GM12864 (cell line): ENCODE data around the gene FAM180B.
A peak's percentile ranks its signal among the peaks of the same experiment; 100 is the strongest.

Experiments used
- DNase-seq: peaks from one replicate; pipeline ENCODE4 v3.0.0-alpha.2; 2011; ENCODE audit warnings: low read depth
- H3K4me3 ChIP-seq: 2 replicates; pipeline ENCODE4 v1.5.1; 2011; ENCODE audit warnings: mild to moderate bottlenecking, low read depth, low read length, control low read depth
- TF ChIP-seq, protein P1 (sequence below): IDR thresholded peaks from 2 replicates; pipeline ENCODE4 v1.5.1; 2011; ENCODE audit warnings: low read depth, mild to moderate bottlenecking, moderate library complexity, low read length, control low read depth, inconsistent platforms; ENCODE audit errors: missing control alignments

Gene FAM180B

DNA sequence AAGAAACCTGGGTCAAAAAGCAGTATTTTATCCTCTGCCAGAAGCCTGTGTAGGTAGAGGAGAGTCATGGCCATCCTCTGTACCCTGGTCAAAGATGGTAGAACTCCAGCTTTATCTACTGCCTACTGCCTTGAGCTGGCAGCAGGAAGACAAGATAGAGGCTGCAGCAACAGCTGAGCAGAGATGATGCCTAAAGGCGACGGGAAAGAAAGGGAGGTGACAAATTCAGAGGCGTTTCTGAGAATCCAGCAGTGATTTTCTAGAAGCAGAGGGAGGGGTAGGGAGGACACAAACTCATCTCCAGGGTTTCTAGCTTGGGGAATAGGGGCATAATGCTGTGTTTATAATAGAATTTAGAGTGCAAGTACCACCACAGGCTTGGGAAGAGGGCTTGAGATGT lies 23.2 kb downstream of the FAM180B start:
- TF ChIP-seq, protein P1, sequence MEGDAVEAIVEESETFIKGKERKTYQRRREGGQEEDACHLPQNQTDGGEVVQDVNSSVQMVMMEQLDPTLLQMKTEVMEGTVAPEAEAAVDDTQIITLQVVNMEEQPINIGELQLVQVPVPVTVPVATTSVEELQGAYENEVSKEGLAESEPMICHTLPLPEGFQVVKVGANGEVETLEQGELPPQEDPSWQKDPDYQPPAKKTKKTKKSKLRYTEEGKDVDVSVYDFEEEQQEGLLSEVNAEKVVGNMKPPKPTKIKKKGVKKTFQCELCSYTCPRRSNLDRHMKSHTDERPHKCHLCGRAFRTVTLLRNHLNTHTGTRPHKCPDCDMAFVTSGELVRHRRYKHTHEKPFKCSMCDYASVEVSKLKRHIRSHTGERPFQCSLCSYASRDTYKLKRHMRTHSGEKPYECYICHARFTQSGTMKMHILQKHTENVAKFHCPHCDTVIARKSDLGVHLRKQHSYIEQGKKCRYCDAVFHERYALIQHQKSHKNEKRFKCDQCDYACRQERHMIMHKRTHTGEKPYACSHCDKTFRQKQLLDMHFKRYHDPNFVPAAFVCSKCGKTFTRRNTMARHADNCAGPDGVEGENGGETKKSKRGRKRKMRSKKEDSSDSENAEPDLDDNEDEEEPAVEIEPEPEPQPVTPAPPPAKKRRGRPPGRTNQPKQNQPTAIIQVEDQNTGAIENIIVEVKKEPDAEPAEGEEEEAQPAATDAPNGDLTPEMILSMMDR = no peak
- DNase-seq = no peak
- H3K4me3 ChIP-seq = no peak overlapping the region

DNA sequence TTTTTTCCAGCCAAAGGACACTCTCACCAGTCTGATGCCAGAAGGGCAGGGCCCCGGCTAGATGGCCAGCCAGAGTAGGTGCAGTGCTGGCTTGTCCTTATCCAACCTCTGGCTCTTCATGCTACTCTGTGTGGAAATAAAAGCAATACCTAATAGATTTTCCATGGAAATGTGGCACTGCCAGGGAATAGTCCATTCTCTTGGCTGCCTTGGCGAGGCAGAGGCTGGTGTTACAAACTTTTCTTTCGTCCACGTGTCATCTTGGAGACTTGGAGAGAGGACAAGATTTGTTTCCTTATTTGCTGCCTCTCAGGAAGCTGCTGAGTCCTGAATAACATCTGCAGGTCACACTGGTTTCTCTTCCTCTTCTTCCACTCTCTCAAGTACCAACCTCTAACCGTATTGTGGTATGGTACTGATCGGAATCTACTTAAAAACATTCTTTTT lies 24.9 kb downstream of the FAM180B start:
- TF ChIP-seq, protein P1 = no peak
- no peak overlapping the region for H3K4me3 ChIP-seq
- DNase-seq = peak; percentile 27

DNA sequence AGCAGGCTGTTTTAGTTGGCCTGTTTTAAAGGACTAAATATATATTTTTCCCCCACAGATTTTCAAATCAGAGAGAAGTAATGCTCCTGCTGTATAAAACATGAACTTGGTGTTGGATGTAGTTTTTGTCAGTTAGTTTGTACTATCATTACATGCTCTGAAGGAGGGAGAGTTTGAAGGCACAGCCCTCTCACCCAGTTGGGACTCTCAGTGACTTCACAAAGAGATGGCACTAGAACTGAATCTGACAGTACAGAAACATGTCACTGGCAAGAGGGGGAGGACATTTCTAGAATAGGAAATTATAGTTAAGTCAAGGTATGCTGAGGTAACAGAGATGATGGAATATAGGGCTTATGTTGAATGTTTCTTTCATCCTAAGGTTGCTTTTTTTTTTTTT lies 28.8 kb downstream of the FAM180B start:
- TF ChIP-seq, protein P1 = no peak
- H3K4me3 ChIP-seq = no peak overlapping the region
- DNase-seq = no peak

DNA sequence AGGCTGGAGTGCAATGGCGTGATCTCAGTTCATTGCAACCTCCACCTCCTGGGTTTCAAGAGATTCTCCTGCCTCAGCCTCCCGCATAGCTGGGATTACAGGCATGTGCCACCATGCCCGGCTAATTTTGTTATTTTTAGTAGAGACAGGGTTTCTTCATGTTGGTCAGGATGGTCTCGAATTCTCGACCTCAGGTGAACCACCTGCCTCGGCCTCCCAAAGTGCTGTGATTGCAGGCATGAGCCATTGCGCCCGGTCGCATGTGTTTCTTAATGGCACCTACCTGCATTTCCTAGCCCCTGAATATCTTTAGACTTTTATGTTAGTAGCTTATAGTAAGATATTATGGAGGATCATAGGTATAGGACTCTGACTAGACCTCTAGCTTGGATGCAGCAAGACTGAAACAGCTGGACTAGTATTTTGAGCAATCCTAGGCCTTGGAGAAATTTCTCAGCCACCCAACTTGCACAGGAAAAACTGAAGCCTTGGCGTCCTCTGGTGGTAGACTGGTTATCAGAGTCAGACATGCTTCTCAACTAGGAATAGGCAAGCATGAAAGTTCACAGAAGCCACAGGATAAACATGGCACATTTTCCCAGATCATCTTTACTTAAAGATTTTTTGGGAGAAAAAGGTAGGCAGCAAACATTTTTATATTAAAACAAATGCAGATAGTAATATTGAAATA lies 30.4 kb downstream of the FAM180B start:
- TF ChIP-seq, protein P1 = peak; percentile 71
- H3K4me3 ChIP-seq = no peak overlapping the region
- DNase-seq = no peak

DNA sequence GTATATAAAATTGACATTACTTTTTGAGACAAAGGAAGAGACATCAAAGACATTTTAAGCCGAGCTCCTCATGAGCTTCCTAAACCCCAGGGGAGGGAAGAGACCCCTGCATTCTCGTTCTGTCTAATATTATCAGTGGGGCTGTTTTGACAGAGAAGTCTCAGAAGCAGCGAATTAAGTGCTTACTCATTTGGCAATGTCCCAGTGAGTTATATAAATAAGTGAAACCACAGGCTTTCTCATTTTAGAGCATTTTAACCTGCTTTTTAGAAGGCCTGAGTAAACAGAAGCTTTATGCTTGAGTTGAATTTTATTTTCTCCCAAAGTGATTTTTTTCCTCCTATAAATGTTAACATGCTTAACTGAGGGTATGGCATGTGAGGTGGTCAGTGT lies 30.9 kb downstream of the FAM180B start:
- TF ChIP-seq, protein P1 = no peak
- no peak overlapping the region for H3K4me3 ChIP-seq

DNA sequence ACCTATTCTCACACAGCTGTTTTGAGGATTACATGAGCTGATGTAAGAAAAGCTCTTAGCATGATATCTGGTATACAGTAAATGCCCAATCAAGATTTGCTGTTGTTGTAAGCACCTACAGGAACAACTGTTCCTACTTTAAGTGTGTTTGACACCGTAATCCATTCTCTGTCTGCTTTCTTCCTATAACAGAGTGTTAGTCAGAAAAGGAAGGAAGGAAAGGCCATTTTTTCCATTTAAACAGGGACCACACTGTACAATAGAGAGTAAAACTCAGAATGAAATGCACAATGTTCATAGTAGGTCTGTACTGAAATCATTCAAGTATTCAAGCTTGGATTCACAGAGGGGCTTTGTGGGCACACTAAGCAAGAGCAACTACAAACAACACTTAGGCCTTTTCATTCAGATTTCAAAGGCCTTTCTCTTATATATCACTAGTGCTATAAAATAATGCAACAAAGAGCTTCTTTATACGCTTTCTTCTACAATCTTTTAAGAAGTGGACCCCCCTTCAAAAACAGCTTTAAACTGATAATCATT lies 34.4 kb downstream of the FAM180B start:
- no peak for DNase-seq
- TF ChIP-seq, protein P1 = no peak
- H3K4me3 ChIP-seq = no peak overlapping the region

More for the DNA sequence above, 30.9 kb downstream of the FAM180B start:
- DNase-seq = no peak

DNA sequence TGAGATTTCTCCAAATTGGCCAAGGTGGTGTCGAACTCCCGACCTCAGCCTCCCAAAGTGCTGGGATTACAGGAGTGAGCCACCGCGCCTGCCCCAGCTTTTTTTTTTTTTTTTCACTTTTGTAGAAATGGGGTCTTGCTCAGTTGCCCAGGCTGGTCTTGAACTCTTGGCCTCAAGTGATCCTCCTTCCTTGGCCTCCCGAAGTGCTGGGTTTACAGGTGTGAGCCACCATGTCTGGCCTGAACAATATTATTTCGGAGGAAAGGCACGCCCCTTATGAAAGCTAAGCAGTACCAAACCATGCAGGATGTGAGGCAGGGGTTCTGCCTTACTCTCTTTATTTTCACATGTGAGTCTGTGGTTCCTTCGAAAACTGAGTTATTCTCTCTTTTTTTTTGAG lies 39.8 kb downstream of the FAM180B start:
- DNase-seq = no peak
- H3K4me3 ChIP-seq = no peak overlapping the region
- TF ChIP-seq, protein P1 = no peak
